Measurements from ENCODE around the gene SLC25A39. TPM values are rescaled to one million over a fixed set of nuclear protein-coding genes. Genes with fewer than 3 reads are reported as not detected.

SLC25A39 gene
- total and polyA plus RNA-seq, 2 of the 13 experiments (the other 11 are each of a cell fraction or from before 2014, with no cell fraction given), result 144 to 151 TPM

DNA sequence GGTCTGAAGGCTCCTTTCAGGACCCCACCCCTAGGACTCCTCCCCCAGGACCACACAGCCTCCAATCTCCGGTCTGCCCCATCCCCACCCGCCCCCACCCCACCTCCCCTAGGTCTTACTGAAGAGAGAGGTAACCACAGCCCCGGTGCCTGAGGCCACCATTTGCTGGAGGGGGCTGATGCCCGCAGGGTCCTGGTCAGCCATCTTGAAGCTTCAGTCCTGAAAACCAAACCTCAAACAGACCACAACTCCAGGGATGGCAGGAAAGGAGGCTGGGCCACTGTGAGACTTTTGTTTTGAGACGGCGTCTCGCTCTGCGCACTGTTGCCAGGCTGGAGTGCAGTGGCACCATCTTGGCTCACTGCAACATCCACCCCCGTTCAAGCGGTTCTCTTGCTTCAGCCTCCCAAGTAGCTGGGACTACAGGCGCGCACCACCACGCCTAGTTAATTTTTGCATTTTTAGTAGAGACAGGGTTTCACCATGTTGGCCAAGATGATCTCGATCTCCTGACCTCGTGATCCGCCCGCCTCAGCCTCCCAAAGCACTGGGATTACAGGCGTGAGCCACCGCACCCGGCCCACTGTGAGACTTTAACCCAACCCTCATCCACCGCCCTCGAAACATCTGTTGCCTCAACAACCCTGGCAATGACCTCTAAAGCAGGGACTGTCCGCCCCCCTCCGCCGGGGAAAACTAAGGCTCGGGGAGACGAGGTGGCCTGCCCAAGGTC lies 1.1 kb downstream of the SLC25A39 start:
- WGBS (ENCODE audit: low lambda C conversion rate), result 37% methylated on average over 27 of the region's 27 CpGs
- TF ChIP-seq ZNF746 (CRISPR knock-in tag; IDR thresholded peaks at IDR 0.05) (no peak), PRDM10 (CRISPR knock-in tag; IDR thresholded peaks at IDR 0.05; ENCODE audit: low read depth) (0 out of 2 replicates have a peak, but pooled peaks have one; percentile 13), ZNF550 (CRISPR knock-in tag; IDR thresholded peaks at IDR 0.05; ENCODE audit: borderline replicate concordance) (no peak), JARID2 (CRISPR knock-in tag; IDR thresholded peaks at IDR 0.05; ENCODE audit: insufficient replicate concordance) (no peak), TBL1XR1 (IDR thresholded peaks at IDR 0.05; ENCODE audit: borderline replicate concordance, low read length, partially characterized antibody) (no peak), RARA (CRISPR knock-in tag; IDR thresholded peaks at IDR 0.05) (peak; percentile 14; the same call in 1 of the 2 replicates), FIP1L1 (IDR thresholded peaks at IDR 0.05; ENCODE audit: borderline replicate concordance, insufficient read depth, low read depth, low read length) (no peak), ZEB1 (IDR thresholded peaks at IDR 0.05; ENCODE audit: insufficient replicate concordance, low read depth) (peak; percentile 9), LBX2 (CRISPR knock-in tag; IDR thresholded peaks at IDR 0.05; ENCODE audit: borderline replicate concordance) (no peak), ZNF205 (CRISPR knock-in tag; IDR thresholded peaks at IDR 0.05) (no peak), PPARG (CRISPR knock-in tag; conservative IDR thresholded peaks at IDR 0.05) (no peak), ZBTB3 (CRISPR knock-in tag; IDR thresholded peaks at IDR 0.05; ENCODE audit: borderline replicate concordance, low read depth) (no peak), MED13 (CRISPR knock-in tag; IDR thresholded peaks at IDR 0.05) (no peak), NR2F2 (IDR thresholded peaks at IDR 0.05; ENCODE audit: borderline replicate concordance, low read depth) (no peak), SOX5 (CRISPR knock-in tag; IDR thresholded peaks at IDR 0.05; ENCODE audit: borderline replicate concordance) (no peak)
- TF ChIP-seq, protein P1, sequence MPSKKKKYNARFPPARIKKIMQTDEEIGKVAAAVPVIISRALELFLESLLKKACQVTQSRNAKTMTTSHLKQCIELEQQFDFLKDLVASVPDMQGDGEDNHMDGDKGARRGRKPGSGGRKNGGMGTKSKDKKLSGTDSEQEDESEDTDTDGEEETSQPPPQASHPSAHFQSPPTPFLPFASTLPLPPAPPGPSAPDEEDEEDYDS (CRISPR knock-in tag; IDR thresholded peaks at IDR 0.05), result no peak

More for the DNA sequence above, 1.1 kb downstream of the SLC25A39 start:
- H4K20me1 ChIP-seq (ENCODE audit: insufficient read depth, low read length), result no peaks in the 10 kb centered on the region
- peaks cover 51% of the 10 kb centered on the region for H3K4me1 ChIP-seq (ENCODE audit: insufficient read depth, low read length)
- CTCF ChIA-PET (ENCODE audit: low intra/inter-chr PET ratio, low total read pairs), result no interaction called here
- no peak for ATAC-seq
- in situ Hi-C loops (cut with HindIII; ENCODE audit: extremely low pct_ligation_motif_present, low pct_unique_long_range_greater_than_20kb) (no loop called here), intact Hi-C loops (cut with micrococcal nuclease; ENCODE audit: unreplicated experiment) (loop anchor here (2.0 to 10.0 kb wide), 2 partner anchors 49 to 105 kb away; partner anchors contain the start of gene UBTF)
- no peak for DNase-seq (ENCODE audit: low spot score)
- H3K27me3 ChIP-seq (ENCODE audit: control insufficient read depth in 1 of 2, insufficient read depth in 2 of 2, low read length in 2 of 2), result no peaks in the 10 kb centered on the region; a peak in 3 of 5 replicates
- no peaks in the 10 kb centered on the region for H3K9me3 ChIP-seq (ENCODE audit: low read length)
- peaks cover 19 to 33% of the 10 kb centered on the region in 2 experiments; a peak in 4 of 5 replicates for H3K36me3 ChIP-seq (replicated peaks in 1 of 2; ENCODE audit: control insufficient read depth in 1 of 2, insufficient read depth in 2 of 2, low read length in 2 of 2)
- no peak overlapping the region for H2AFZ ChIP-seq (ENCODE audit: low read length)
- TSS peak; percentile 66 for BruUV-seq (replicated peaks)
- FAIRE-seq, result no peak
- peak overlapping the region; percentile 61 for H3K27ac ChIP-seq (ENCODE audit: extremely low read length, insufficient read depth, low read length)
- H3K9ac ChIP-seq (ENCODE audit: insufficient read depth, low read depth, low read length), result peak overlapping the region; percentile 90
- peak overlapping the region; percentile 97 for H3K4me2 ChIP-seq (ENCODE audit: low read depth, low read length)
- POLR2A ChIA-PET, result interaction anchor here (1.4 to 1.9 kb wide), 3 partner anchors 11 to 124 kb away, joined by 5 to 6 read pairs (median 6); partner anchors contain the start of genes ATXN7L3 and UBTF
- peak overlapping the region; percentile 78 to 97 (median 91) for H3K4me3 ChIP-seq (replicated peaks in 1 of 3; ENCODE audit: insufficient read depth in 1 of 3, low read depth in 2 of 3, low read length in 3 of 3)
- peaks cover 14% of the 10 kb centered on the region for H3K79me2 ChIP-seq (ENCODE audit: insufficient read depth, low read length)
